GM21526 (cell line): ENCODE measurements around the gene FYB2.
"Not testable (repeated sequence)": the region's sequence is repeated elsewhere in the genome, so short reads cannot be mapped to it uniquely, and the experiment has no call there.

Experiments used
- ATAC-seq: cut with Tn5 transposase; IDR thresholded peaks from one replicate; pipeline ENCODE4 v1.9.1; 2021; ENCODE audit warnings: moderate library complexity; ENCODE audit not compliant: unreplicated experiment, low FRiP score

The FYB2 gene

DNA sequence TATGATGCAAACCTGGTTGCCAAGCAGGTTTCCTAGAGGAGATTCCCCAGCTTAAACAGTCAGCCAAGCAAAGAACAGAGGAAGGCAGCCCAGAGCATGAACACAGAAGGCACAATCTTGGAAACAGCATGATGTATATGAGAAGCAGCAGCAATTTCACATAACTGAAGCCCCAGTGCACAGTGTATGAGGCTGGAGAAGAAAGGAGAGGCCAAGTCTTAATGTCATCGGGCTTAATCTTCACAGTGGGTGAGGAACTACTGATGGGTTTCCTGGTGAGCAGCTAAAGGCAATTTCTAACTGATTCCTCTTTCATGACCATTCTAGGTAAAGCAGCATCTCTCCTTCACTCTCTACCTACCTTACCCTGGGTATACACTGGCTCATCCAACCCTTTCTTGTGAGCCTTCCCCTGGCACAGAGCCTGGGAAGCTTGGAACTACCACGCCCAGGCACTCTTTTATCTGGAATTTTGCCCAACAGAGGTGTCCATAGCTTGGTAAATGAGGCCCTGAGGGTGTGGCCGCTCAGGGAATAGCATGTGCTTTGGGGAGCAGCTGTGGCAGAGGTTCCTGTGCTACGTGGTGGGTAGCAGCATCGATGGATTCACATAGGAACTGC is 22.0 kb downstream of the FYB2 start:
- no peak for ATAC-seq

GRCh38 chr1:56795870-56796269 is 23.3 kb downstream of the FYB2 start:
- ATAC-seq = no peak

DNA sequence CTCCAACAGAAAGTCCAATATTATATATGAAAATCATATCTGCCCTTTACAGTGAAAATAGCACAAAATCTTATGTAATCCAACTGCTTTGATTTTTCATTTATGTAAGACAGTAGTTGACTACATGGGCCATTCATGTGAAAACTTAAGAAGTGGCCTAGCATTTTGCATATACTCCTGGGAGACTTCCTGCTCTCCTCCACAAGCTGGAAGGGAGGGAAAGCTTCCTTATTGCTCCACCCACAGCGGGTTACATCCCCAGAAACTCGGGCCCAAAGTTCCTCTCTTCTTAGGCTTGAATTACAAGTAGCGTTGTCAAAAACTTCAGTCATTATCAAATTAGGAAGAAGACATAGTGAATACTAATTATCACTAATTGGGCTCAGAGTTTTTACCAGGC is 29.2 kb downstream of the FYB2 start:
- no peak for ATAC-seq

DNA sequence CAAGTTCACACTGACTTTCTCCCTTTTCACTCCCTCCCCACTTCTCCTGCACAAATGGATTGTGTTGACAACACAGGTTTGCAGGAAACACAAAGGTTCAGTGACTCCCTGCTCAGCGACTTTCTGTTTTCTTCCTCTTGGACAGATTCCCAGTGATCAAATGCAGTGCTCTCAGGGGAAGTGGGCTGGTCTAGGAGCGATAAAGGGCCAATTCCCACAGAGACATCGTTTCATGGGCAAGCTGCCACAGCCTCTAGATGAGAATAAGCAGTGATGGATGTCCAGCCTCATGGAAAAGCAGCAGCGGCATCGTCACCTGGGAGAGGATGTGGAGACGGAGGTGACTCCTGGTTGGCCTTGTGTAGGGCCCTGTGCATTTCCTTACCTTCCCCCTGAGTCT is 30.6 kb downstream of the FYB2 start:
- no peak for ATAC-seq

GRCh38 chr1:56788102-56788501 is 31.1 kb downstream of the FYB2 start:
- ATAC-seq = no peak

GRCh38 chr1:56787330-56787729 is 31.9 kb downstream of the FYB2 start:
- no peak for ATAC-seq

DNA sequence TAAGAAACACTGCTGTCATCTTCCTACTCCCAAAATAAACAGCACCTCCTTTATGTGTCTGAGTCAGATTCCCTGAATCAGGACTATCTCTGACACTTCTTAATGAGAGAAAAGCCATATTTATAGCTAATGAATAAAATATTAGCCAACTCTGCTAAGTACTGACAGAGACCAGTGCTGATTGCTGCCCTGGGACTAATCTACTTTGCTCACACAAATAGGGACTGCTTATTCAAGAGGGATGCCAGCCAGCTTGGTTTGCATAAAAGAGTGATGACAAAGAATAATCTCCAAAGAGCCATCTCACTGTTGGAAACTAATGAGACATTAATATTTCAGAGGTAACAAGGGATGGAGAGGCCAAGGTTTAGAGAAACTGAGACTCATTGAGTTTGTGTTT is 36.4 kb downstream of the FYB2 start:
- no peak for ATAC-seq

- ATAC-seq = no peak
These were observed 38.4 kb downstream of the FYB2 start for GRCh38 chr1:56780826-56781225.

DNA sequence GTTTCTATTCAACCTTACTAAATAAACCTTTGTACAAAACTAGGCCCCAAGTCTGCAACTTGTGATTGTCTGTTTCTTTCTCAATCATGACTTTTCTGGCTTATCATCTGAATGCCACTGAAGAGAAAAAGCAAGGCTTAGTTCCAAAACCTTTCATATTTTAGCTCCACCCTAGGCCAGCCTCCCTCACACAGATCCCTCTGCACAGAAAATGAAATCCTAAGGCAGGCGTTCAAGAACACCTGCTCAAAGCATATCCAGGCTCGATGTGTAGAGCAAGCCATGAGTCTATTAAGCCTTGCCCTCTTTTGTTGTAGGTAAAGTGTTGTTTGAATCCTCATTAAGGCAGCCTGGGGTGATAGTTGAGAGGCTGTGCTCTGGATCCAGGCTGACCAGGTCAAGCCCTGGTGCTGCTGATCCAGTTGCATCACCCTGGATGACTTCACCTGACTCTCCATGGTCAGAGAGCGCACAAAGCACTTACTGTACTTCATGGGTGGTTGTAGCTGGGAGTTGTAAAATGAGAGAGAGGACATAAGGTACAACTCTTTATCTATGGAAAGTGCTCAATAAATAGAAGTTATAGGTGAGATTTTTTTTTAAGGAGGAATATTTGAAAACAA is 39.0 kb downstream of the FYB2 start:
- ATAC-seq = no peak

- ATAC-seq = no peak
These were observed 41.2 kb downstream of the FYB2 start for GRCh38 chr1:56777972-56778371.

GRCh38 chr1:56774732-56775131 is 44.5 kb downstream of the FYB2 start:
- not testable (repeated sequence) for ATAC-seq

- peak; percentile 61 for ATAC-seq
These were observed 45.1 kb downstream of the FYB2 start for GRCh38 chr1:56774067-56774609.

DNA sequence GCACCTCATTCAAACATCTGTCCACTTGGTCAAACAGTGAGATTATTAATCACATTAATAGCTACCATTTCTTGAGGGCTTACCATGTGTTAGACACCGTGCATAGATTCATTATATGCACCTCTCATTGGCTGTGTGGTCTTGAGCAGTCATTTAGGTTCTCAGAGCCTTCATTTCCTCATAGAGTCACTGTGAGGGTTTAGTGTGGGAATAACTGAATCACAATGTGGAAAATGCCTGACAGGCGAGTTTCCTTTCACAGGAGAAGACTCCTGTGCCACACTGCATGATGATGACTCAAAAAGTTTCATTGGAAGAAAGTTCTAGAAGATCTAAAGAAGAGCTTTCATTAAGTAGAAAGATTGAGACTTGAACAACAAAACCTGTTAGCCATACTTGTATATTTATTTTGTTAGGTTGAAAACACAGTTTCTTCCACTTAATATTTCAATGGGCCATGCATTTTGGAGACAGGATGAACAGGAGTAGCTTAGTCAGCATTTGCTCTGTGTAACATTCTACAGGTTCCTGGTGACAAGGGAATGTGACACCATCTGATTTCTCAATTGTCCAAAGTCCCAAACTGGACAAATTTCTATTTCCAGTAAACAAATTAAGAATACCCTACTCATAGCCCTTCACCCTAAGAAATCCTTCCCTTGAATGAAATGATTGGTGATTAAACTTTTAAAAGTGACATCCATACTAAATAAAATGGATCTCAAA is 45.7 kb downstream of the FYB2 start:
- no peak for ATAC-seq

GRCh38 chr1:56771717-56772116 is 47.5 kb downstream of the FYB2 start:
- no peak for ATAC-seq

DNA sequence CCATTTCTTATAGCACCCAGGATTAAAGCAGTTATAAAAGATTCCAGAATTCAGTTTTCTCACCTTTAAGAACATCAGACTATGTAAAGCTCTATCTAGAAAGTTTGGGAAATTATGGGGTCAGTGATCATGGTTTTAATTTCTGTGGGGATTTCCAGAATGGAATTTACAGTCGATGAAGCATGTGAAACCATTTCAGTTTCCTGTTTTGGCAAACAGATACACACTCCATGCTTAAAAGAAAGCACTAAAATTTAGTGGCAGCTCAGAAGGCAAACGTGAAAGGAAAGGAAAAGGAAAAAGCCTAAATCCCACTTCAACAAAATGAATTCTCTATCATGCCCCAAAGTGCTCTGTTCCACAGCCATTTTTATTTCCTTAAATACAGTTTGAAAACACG is 60.4 kb downstream of the FYB2 start:
- ATAC-seq = no peak

DNA sequence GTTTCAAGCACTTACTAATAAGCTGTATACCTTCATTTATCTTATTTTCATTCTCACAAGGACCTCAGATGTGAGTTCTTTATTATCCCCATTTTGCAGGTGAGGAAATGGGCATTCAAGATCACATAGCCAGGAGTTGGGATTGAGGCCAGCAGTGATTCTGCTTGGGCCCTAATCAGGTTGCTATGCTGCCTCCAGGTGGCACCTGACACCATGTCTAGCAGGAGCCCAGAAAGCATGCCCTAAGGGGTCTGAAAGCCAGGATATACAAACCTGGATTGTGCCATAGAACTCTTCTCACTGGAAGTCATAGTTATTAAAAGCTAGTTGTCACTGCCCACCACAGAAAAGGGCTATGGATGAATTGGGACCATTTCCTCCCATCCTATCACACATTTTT is 61.1 kb downstream of the FYB2 start:
- ATAC-seq = no peak

DNA sequence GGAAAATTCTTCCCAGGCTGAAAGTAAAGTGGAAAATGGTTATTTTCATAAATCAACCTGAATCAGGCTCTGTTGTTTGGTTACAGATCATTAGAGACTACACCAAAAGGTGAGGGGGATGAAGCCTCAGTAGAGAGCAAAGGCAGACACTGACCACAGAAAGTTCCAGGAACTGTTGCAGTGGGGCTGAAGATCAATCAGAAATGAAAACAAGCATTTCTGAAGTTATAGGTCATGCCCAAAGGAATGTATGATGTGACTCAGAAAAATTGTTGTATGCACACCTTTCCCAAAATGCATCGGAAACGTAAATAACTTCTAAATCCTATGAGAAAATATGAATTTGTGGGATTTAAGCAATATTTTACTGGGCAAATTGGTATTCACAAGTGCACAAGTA is 63.3 kb downstream of the FYB2 start:
- ATAC-seq = no peak

- ATAC-seq = no peak
These were observed 64.3 kb downstream of the FYB2 start for GRCh38 chr1:56754708-56755479.

DNA sequence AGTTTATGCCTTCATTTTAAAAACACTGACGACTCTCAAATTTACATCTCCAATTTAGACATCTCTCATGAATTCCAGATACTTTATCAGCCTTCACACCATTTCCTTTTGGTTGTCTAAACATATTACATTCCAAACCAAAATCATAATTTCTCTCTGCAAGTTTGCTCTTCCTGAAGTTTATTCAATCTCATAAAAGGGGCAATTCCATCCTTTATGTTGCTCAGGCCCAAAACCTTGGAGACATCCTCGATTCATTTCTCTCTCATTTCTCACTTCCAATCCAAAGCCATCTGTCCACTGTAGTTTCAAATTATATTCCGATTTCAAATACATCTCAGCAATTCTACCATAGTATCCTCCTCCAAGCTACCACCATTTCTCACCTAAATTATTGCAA is 74.0 kb downstream of the FYB2 start:
- ATAC-seq = no peak

- ATAC-seq = no peak
These were observed 90.2 kb downstream of the FYB2 start for GRCh38 chr1:56728964-56729363.

DNA sequence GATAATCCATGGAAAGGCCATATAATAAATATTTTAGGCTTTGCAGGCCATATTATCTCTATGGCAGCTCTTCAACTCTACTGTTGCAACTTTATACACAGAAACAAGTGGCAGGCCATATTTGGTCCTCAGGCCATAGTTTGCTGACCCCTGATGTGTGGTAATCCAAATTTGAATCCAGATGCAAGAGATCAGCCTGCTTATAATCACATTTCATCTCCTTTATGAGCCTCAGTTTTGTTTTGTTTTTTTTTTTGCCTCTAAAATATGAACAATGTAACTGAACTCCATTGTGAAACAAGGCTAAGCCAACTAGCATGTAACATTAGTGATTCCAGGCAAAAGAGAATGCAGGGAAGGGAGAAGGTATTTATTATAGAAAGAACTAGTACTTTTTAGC is 92.5 kb downstream of the FYB2 start:
- no peak for ATAC-seq
